H9 (cell line): ENCODE results near the gene INSYN2B. TPM values are rescaled to one million over a fixed set of nuclear protein-coding genes. Genes with fewer than 3 reads are reported as not detected.

Experiments
- DNase-seq: peaks from one replicate; pipeline ENCODE4 v3.0.0-alpha.2; 2017
- H2AFZ ChIP-seq: one replicate; pipeline ENCODE4 v1.6.1; 2013; ENCODE audit warnings: mild to moderate bottlenecking, low read length, control low read depth, moderate library complexity
- H2AK5ac ChIP-seq: 2 replicates; pipeline ENCODE4 v1.6.1; 2013; ENCODE audit warnings: low read length, control low read depth, mixed read lengths; ENCODE audit not compliant: insufficient read length
- H2BK120ac ChIP-seq: one replicate; pipeline ENCODE4 v1.6.1; 2013; ENCODE audit warnings: low read depth, mild to moderate bottlenecking, low read length, control low read depth, inconsistent platforms; ENCODE audit not compliant: poor library complexity, severe bottlenecking
- H2BK12ac ChIP-seq: 2 replicates; pipeline ENCODE4 v1.6.1; 2013; ENCODE audit warnings: low read length, control low read depth, mixed read lengths, low read depth; ENCODE audit not compliant: insufficient read length
- H2BK15ac ChIP-seq: 2 replicates; pipeline ENCODE4 v1.6.1; 2013; ENCODE audit warnings: low read depth, low read length, control low read depth
- H2BK20ac ChIP-seq: one replicate; pipeline ENCODE4 v1.6.1; 2013; ENCODE audit warnings: low read depth, mild to moderate bottlenecking, low read length, control low read depth, inconsistent platforms; ENCODE audit not compliant: poor library complexity, severe bottlenecking
- H2BK5ac ChIP-seq: 2 replicates; pipeline ENCODE4 v1.6.1; 2013; ENCODE audit warnings: low read length, control low read depth, mixed read lengths; ENCODE audit not compliant: insufficient read length
- H3K14ac ChIP-seq: 2 replicates; pipeline ENCODE4 v1.6.1; 2013; ENCODE audit warnings: low read length, control low read depth; ENCODE audit not compliant: insufficient read depth
- H3K18ac ChIP-seq: 2 replicates; pipeline ENCODE4 v1.6.1; 2013; ENCODE audit warnings: low read depth, mild to moderate bottlenecking, mixed read lengths, low read length, control low read depth; ENCODE audit not compliant: insufficient read length
- H3K23ac ChIP-seq: 2 replicates; pipeline ENCODE4 v1.6.1; 2013; ENCODE audit warnings: low read length, control low read depth, mixed read lengths, low read depth; ENCODE audit not compliant: insufficient read length
- H3K23me2 ChIP-seq: 2 replicates; pipeline ENCODE4 v1.6.1; 2013; ENCODE audit warnings: low read depth, mild to moderate bottlenecking, mixed read lengths, low read length, control low read depth; ENCODE audit not compliant: insufficient read length, poor library complexity, severe bottlenecking
- H3K27ac ChIP-seq: 2 replicates; pipeline ENCODE4 v1.5.1; 2013; ENCODE audit warnings: low read length, control low read depth, mixed read lengths, low read depth; ENCODE audit not compliant: insufficient read length
- H3K27me3 ChIP-seq: 2 replicates; pipeline ENCODE4 v1.6.1; 2013; ENCODE audit warnings: low read length, control low read depth, inconsistent platforms; ENCODE audit not compliant: insufficient read depth
- H3K4ac ChIP-seq: 2 replicates; pipeline ENCODE4 v1.6.1; 2013; ENCODE audit warnings: low read depth, mild to moderate bottlenecking, control low read depth, inconsistent platforms, low read length, moderate library complexity
- H3K4me1 ChIP-seq: 2 replicates; pipeline ENCODE4 v1.6.1; 2013; ENCODE audit warnings: low read length, control low read depth, inconsistent platforms; ENCODE audit not compliant: insufficient read depth
- H3K4me2 ChIP-seq: 2 replicates; pipeline ENCODE4 v1.6.1; 2013; ENCODE audit warnings: low read length, control low read depth, mixed read lengths; ENCODE audit not compliant: insufficient read length, insufficient read depth
- H3K56ac ChIP-seq: 2 replicates; pipeline ENCODE4 v1.6.1; 2013; ENCODE audit warnings: low read depth, mild to moderate bottlenecking, mixed read lengths, low read length, control low read depth; ENCODE audit not compliant: insufficient read length
- H3K79me1 ChIP-seq: 2 replicates; pipeline ENCODE4 v1.6.1; 2013; ENCODE audit warnings: low read depth, mild to moderate bottlenecking, moderate library complexity, low read length, control low read depth, inconsistent platforms; ENCODE audit not compliant: insufficient read depth, poor library complexity, severe bottlenecking
- H3K79me2 ChIP-seq: 2 replicates; pipeline ENCODE4 v1.6.1; 2013; ENCODE audit warnings: low read length, control low read depth, inconsistent platforms; ENCODE audit not compliant: insufficient read depth
- H3K9ac ChIP-seq: 2 replicates; pipeline ENCODE4 v1.6.1; 2013; ENCODE audit warnings: low read length, control low read depth, mixed read lengths; ENCODE audit not compliant: insufficient read length; ENCODE audit errors: extremely low read depth
- H3K9me3 ChIP-seq: one replicate; pipeline ENCODE4 v1.6.1; 2013; ENCODE audit warnings: low read depth, low read length, inconsistent platforms; ENCODE audit not compliant: control insufficient read depth
- H3T11ph ChIP-seq: one replicate; pipeline ENCODE4 v1.6.1; 2013; ENCODE audit warnings: mild to moderate bottlenecking, low read length, control low read depth, inconsistent platforms
- H4K20me1 ChIP-seq: one replicate; pipeline ENCODE4 v1.6.1; 2013; ENCODE audit not compliant: control insufficient read depth, insufficient read length, insufficient read depth
- H4K5ac ChIP-seq: 2 replicates; pipeline ENCODE4 v1.6.1; 2013; ENCODE audit warnings: low read depth, mild to moderate bottlenecking, mixed read lengths, low read length, control low read depth; ENCODE audit not compliant: insufficient read length
- H4K8ac ChIP-seq: replicated peaks from 2 replicates; pipeline ENCODE4 v1.6.1; 2013; ENCODE audit warnings: low read length, control low read depth, mixed read lengths, low read depth; ENCODE audit not compliant: insufficient read length
- H4K91ac ChIP-seq: 2 replicates; pipeline ENCODE4 v1.6.1; 2013; ENCODE audit warnings: low read depth, mild to moderate bottlenecking, moderate library complexity, mixed read lengths, low read length, control low read depth; ENCODE audit not compliant: insufficient read length
- H3K27ac Mint-ChIP-seq, 3 experiments: 2 replicates in 2 of 3; 3 replicates in 1 of 3; pipeline ENCODE4 v1.8.0; 2020 to 2021; ENCODE audit warnings: mixed read lengths in 3 of 3, mild to moderate bottlenecking in 1 of 3, moderate library complexity in 1 of 3
- H3K27me3 Mint-ChIP-seq: 2 replicates; pipeline ENCODE4 v1.8.0; 2021; ENCODE audit warnings: low read depth, mild to moderate bottlenecking, moderate library complexity, mixed read lengths
- H3K36me3 Mint-ChIP-seq, 3 experiments: 2 replicates in 2 of 3; 3 replicates in 1 of 3; pipeline ENCODE4 v1.8.0; 2020 to 2021; ENCODE audit warnings: low read depth in 3 of 3, mixed read lengths in 3 of 3; ENCODE audit not compliant: insufficient read depth in 1 of 3
- H3K4me1 Mint-ChIP-seq, 2 experiments: 2 replicates each; pipeline ENCODE4 v1.8.0; 2020; ENCODE audit warnings: mixed read lengths in 2 of 2
- H3K4me3 Mint-ChIP-seq, 2 experiments: 2 replicates in 1 of 2; 3 replicates in 1 of 2; pipeline ENCODE4 v1.8.0; 2020 to 2021; ENCODE audit warnings: mild to moderate bottlenecking in 2 of 2, mixed read lengths in 2 of 2, moderate library complexity in 1 of 2
- H3K9me3 Mint-ChIP-seq, 2 experiments: 2 replicates in 1 of 2; 3 replicates in 1 of 2; pipeline ENCODE4 v1.8.0; 2020; ENCODE audit warnings: mild to moderate bottlenecking in 2 of 2, mixed read lengths in 2 of 2, moderate library complexity in 1 of 2
- WGBS: extraction: QIAGEN DNeasy Blood & Tissue Kit; methylation state at CpG from one replicate; pipeline ENCODE4 v1.1.7; 2013; ENCODE audit warnings: missing lambda C conversion rate, low lambda C conversion rate, mixed read lengths; ENCODE audit not compliant: insufficient read length; ENCODE audit errors: extremely low coverage; 5-methylcytosine and 5-hydroxymethylcytosine counted together
- total RNA-seq: library from RNA; stranded (reverse); gene quantifications from 2 replicates; pipeline ENCODE4 v1.2.1, GENCODE V29; 2021
- TF ChIP-seq, protein P1 (sequence below): fragments of 200-600 bp; sonication (generic); conservative IDR thresholded peaks from 3 replicates; pipeline ENCODE4 v1.8.0; 2021; ENCODE audit warnings: antibody characterized with exemption, mild to moderate bottlenecking

The INSYN2B gene
- total RNA-seq, 1 experiment from 2014 or later: not detected

DNA sequence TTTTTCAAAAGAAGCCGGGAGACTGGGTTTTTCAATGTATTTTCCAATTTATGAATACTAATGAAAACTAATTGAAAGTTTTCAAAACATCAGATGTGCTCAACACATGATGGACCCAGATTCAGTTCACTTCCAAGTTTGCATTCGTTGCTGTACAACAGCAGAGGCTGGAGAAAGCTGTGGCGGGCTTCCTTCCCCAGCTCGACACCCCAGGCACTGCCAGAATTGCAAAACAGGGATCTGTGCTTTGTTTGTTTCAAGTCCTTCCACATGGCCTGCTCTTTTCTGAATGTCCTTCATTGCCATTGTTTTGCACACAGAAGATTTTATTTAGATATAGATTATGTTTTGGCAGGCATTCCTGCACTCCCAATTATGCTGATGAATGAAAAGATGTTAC is 30.3 kb upstream of the INSYN2B start:
- Mint-ChIP-seq H3K4me1 (peaks cover 18% of the 10 kb centered on the region in 2 experiments), H3K36me3 (peaks cover 0 to 2% (median 2%) of the 10 kb centered on the region in 3 experiments; a peak in 2 of 7 replicates), H3K4me3 (no peak overlapping the region), H3K9me3 (peaks cover 0 to 7% of the 10 kb centered on the region in 2 experiments; a peak in 2 of 5 replicates), H3K27me3 (peaks cover 2% of the 10 kb centered on the region), H3K27ac (peak overlapping the region in 1 of 3 experiments; percentile 50; a peak in 1 of 7 replicates)
- no CpG with 5 or more reads among the region's 4 CpGs for WGBS
- Histone ChIP-seq H3K79me2 (no peaks in the 10 kb centered on the region), H3K9me3 (no peaks in the 10 kb centered on the region), H2AFZ (no peak overlapping the region), H4K8ac (no peak overlapping the region), H2AK5ac (no peak overlapping the region), H3K4me2 (no peak overlapping the region), H3K14ac (no peak overlapping the region), H2BK20ac (no peak overlapping the region), H3K4ac (no peak overlapping the region), H2BK15ac (no peak overlapping the region), H3K9ac (no peak overlapping the region), H3K23me2 (no peaks in the 10 kb centered on the region), H3K56ac (no peak overlapping the region), H4K20me1 (no peaks in the 10 kb centered on the region), H3K4me1 (no peaks in the 10 kb centered on the region), H3T11ph (no peak overlapping the region), H3K27ac (no peak overlapping the region), H4K91ac (no peak overlapping the region), H3K79me1 (no peaks in the 10 kb centered on the region), H3K27me3 (no peaks in the 10 kb centered on the region), H3K18ac (no peak overlapping the region), H4K5ac (no peak overlapping the region), H3K23ac (no peak overlapping the region), H2BK120ac (no peak overlapping the region), H2BK12ac (no peak overlapping the region), H2BK5ac (no peak overlapping the region)
- no peak for DNase-seq
- TF ChIP-seq, protein P1, sequence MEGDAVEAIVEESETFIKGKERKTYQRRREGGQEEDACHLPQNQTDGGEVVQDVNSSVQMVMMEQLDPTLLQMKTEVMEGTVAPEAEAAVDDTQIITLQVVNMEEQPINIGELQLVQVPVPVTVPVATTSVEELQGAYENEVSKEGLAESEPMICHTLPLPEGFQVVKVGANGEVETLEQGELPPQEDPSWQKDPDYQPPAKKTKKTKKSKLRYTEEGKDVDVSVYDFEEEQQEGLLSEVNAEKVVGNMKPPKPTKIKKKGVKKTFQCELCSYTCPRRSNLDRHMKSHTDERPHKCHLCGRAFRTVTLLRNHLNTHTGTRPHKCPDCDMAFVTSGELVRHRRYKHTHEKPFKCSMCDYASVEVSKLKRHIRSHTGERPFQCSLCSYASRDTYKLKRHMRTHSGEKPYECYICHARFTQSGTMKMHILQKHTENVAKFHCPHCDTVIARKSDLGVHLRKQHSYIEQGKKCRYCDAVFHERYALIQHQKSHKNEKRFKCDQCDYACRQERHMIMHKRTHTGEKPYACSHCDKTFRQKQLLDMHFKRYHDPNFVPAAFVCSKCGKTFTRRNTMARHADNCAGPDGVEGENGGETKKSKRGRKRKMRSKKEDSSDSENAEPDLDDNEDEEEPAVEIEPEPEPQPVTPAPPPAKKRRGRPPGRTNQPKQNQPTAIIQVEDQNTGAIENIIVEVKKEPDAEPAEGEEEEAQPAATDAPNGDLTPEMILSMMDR: no peak
